Smooth muscle cell of trachea (primary cell): Measurements from ENCODE around the gene ZFYVE26. TPM values are rescaled to one million over a fixed set of nuclear protein-coding genes. Genes with fewer than 3 reads are reported as not detected.

ENCODE experiments used
- total RNA-seq: library from RNA; depleted of rRNA; stranded (reverse); fragments of >200 nt; gene quantifications from 2 replicates; pipeline ENCODE4 v1.2.1, GENCODE V29; 2014

ZFYVE26 gene
- total RNA-seq, result 23.3 and 26.0 TPM in 2 replicates

GRCh38 chr14:67816326-67817002 is at the start of gene ZFYVE26:
ZFYVE26 (minus strand) TSS chr14:67816590; CDS start chr14:67815963, 627 bp downstream.

GRCh38 chr14:67819563-67820421 is 3.4 kb upstream of the ZFYVE26 start, which contains the start of gene RAD51B:
RAD51B (plus strand) TSS chr14:67819779.

GRCh38 chr14:67701492-67701891 is 114.9 kb downstream of the ZFYVE26 start, which contains the start of gene RDH12:
RDH12 (plus strand) TSS chr14:67701886; CDS start chr14:67722643, 20,757 bp downstream.

Other genes starting within 250 kb of the ZFYVE26 start
- 14.7 and 18.9 TPM in 2 replicates for gene PIGH, start 216.3 kb downstream of the ZFYVE26 start, total RNA-seq
- gene ARG2, start 196.7 kb downstream of the ZFYVE26 start, total RNA-seq, result 0.99 and 7.3 TPM in 2 replicates
- gene VTI1B, start 142.0 kb downstream of the ZFYVE26 start, total RNA-seq, result 86.5 and 95.4 TPM in 2 replicates
- 96.3 and 137 TPM in 2 replicates for gene RDH11, start 120.8 kb downstream of the ZFYVE26 start, total RNA-seq
- 0.15 TPM in 1 of 2 replicates, not detected in the other for gene RDH12, start 114.7 kb downstream of the ZFYVE26 start, total RNA-seq
- 16.4 and 29.1 TPM in 2 replicates for gene RAD51B, start 3.2 kb upstream of the ZFYVE26 start, total RNA-seq